Mesendoderm (in vitro differentiated cells): ENCODE measurements around the gene ATCAY.
"Not testable (repeated sequence)": the region's sequence is repeated elsewhere in the genome, so short reads cannot be mapped to it uniquely, and the experiment has no call there.

ENCODE experiments used
- DNase-seq: peaks from one replicate; pipeline ENCODE4 v3.0.0; 2013
- H2AK5ac ChIP-seq: 2 replicates; pipeline ENCODE4 v1.6.1; 2013; ENCODE audit warnings: low read length, inconsistent platforms
- H2BK120ac ChIP-seq: 2 replicates; pipeline ENCODE4 v1.6.1; 2013; ENCODE audit warnings: low read depth, mild to moderate bottlenecking, low read length, moderate library complexity, mixed read lengths
- H2BK15ac ChIP-seq: replicated peaks from 2 replicates; pipeline ENCODE4 v1.6.1; 2013; ENCODE audit warnings: low read depth, mild to moderate bottlenecking, moderate library complexity
- H2BK5ac ChIP-seq: 2 replicates; pipeline ENCODE4 v1.6.1; 2013; ENCODE audit warnings: low read length, inconsistent platforms
- H3K18ac ChIP-seq: 2 replicates; pipeline ENCODE4 v1.6.1; 2013; ENCODE audit warnings: mild to moderate bottlenecking, low read length, mixed read lengths
- H3K23ac ChIP-seq: one replicate; pipeline ENCODE4 v1.6.1; 2013; ENCODE audit warnings: low read length
- H3K27ac ChIP-seq: 2 replicates; pipeline ENCODE4 v1.5.1; 2013; ENCODE audit warnings: low read depth, mild to moderate bottlenecking, inconsistent platforms, low read length, moderate library complexity
- H3K27me3 ChIP-seq: 2 replicates; pipeline ENCODE4 v1.6.1; 2013; ENCODE audit warnings: low read length, control low read depth, mild to moderate bottlenecking, inconsistent platforms; ENCODE audit not compliant: insufficient read depth, poor library complexity
- H3K36me3 ChIP-seq: 2 replicates; pipeline ENCODE4 v1.6.1; 2013; ENCODE audit warnings: low read length, inconsistent platforms; ENCODE audit not compliant: control insufficient read depth, insufficient read depth
- H3K4ac ChIP-seq: one replicate; pipeline ENCODE4 v1.6.1; 2013; ENCODE audit warnings: low read depth, mild to moderate bottlenecking, low read length, moderate library complexity
- H3K4me1 ChIP-seq: 2 replicates; pipeline ENCODE4 v1.6.1; 2013; ENCODE audit warnings: low read depth, low read length, inconsistent platforms; ENCODE audit not compliant: control insufficient read depth
- H3K4me2 ChIP-seq: 2 replicates; pipeline ENCODE4 v1.6.1; 2013; ENCODE audit warnings: low read length
- H3K4me3 ChIP-seq: 2 replicates; pipeline ENCODE4 v1.5.1; 2013; ENCODE audit warnings: mild to moderate bottlenecking, low read length
- H3K56ac ChIP-seq: one replicate; pipeline ENCODE4 v1.6.1; 2013; ENCODE audit warnings: low read length
- H3K79me1 ChIP-seq: 2 replicates; pipeline ENCODE4 v1.6.1; 2013; ENCODE audit warnings: low read length, inconsistent platforms
- H3K79me2 ChIP-seq: 2 replicates; pipeline ENCODE4 v1.6.1; 2013; ENCODE audit warnings: mild to moderate bottlenecking, low read length; ENCODE audit not compliant: control insufficient read depth, insufficient read depth
- H3K9ac ChIP-seq: 2 replicates; pipeline ENCODE4 v1.6.1; 2013; ENCODE audit warnings: low read length, inconsistent platforms
- H4K5ac ChIP-seq: one replicate; pipeline ENCODE4 v1.6.1; 2013; ENCODE audit warnings: low read length
- H4K8ac ChIP-seq: one replicate; pipeline ENCODE4 v1.6.1; 2013; ENCODE audit warnings: low read depth, mild to moderate bottlenecking, control low read depth, low read length, moderate library complexity
- WGBS: extraction: QIAGEN DNeasy Blood & Tissue Kit; methylation state at CpG from one replicate; pipeline ENCODE4 v1.1.7; 2013; ENCODE audit warnings: low lambda C conversion rate, missing lambda C conversion rate; ENCODE audit not compliant: insufficient coverage; ENCODE audit errors: extremely low coverage; 5-methylcytosine and 5-hydroxymethylcytosine counted together

Gene ATCAY

GRCh38 chr19:3938300-3938950, 57.9 kb downstream of the ATCAY start:
- not testable (repeated sequence) for H3K56ac ChIP-seq, H3K4ac ChIP-seq, H3K36me3 ChIP-seq, H3K4me2 ChIP-seq, H3K79me1 ChIP-seq, H2BK5ac ChIP-seq, H2AK5ac ChIP-seq, H3K18ac ChIP-seq, H3K4me1 ChIP-seq, DNase-seq, H4K8ac ChIP-seq, H3K23ac ChIP-seq, H3K4me3 ChIP-seq, H4K5ac ChIP-seq, H3K9ac ChIP-seq, H3K79me2 ChIP-seq, H2BK15ac ChIP-seq, H2BK120ac ChIP-seq, H3K27me3 ChIP-seq, H3K27ac ChIP-seq
- WGBS: no CpG with 5 or more reads among the region's 22 CpGs

GRCh38 chr19:3942790-3943409, 62.4 kb downstream of the ATCAY start:
- no peak overlapping the region for H3K27ac ChIP-seq
- H3K79me1 ChIP-seq: no peaks in the 10 kb centered on the region
- H3K79me2 ChIP-seq: no peaks in the 10 kb centered on the region
- H3K36me3 ChIP-seq: no peaks in the 10 kb centered on the region
- H2BK15ac ChIP-seq: no peak overlapping the region
- no peak overlapping the region for H2AK5ac ChIP-seq
- H3K56ac ChIP-seq: no peak overlapping the region
- no peak overlapping the region for H3K23ac ChIP-seq
- H2BK5ac ChIP-seq: no peak overlapping the region
- no peak overlapping the region for H3K9ac ChIP-seq
- H3K18ac ChIP-seq: no peak overlapping the region
- no peaks in the 10 kb centered on the region for H3K4me1 ChIP-seq
- H4K5ac ChIP-seq: no peak overlapping the region
- DNase-seq: no peak
- H3K4me3 ChIP-seq: no peak overlapping the region
- H3K4me2 ChIP-seq: no peak overlapping the region
- no CpG with 5 or more reads among the region's 8 CpGs for WGBS
- H2BK120ac ChIP-seq: no peak overlapping the region
- H3K4ac ChIP-seq: no peak overlapping the region
- H3K27me3 ChIP-seq: no peaks in the 10 kb centered on the region
- no peak overlapping the region for H4K8ac ChIP-seq

- DNase-seq: no peak
These were observed 63.7 kb downstream of the ATCAY start for GRCh38 chr19:3944018-3944721.

GRCh38 chr19:3945838-3946237, 65.4 kb downstream of the ATCAY start:
- Histone ChIP-seq H2BK15ac (no peak overlapping the region), H3K4ac (no peak overlapping the region), H3K36me3 (no peaks in the 10 kb centered on the region), H4K8ac (no peak overlapping the region), H3K27ac (no peak overlapping the region), H4K5ac (no peak overlapping the region), H3K27me3 (no peaks in the 10 kb centered on the region), H2BK5ac (no peak overlapping the region), H3K18ac (no peak overlapping the region), H3K56ac (no peak overlapping the region), H3K79me2 (no peaks in the 10 kb centered on the region), H3K4me1 (no peaks in the 10 kb centered on the region), H3K9ac (no peak overlapping the region), H3K23ac (no peak overlapping the region), H3K4me2 (no peak overlapping the region), H2AK5ac (no peak overlapping the region), H3K4me3 (no peak overlapping the region), H3K79me1 (no peaks in the 10 kb centered on the region), H2BK120ac (no peak overlapping the region)
- DNase-seq: no peak
- WGBS: no CpG with 5 or more reads among the region's 2 CpGs

More at GRCh38 chr19:3944018-3944721, 63.7 kb downstream of the ATCAY start:
- no peak overlapping the region for H3K56ac ChIP-seq
- no peak overlapping the region for H3K27ac ChIP-seq
- H4K5ac ChIP-seq: no peak overlapping the region
- H3K79me2 ChIP-seq: no peaks in the 10 kb centered on the region
- no peak overlapping the region for H3K9ac ChIP-seq
- H2BK120ac ChIP-seq: no peak overlapping the region
- H3K23ac ChIP-seq: no peak overlapping the region
- H3K18ac ChIP-seq: no peak overlapping the region
- no peak overlapping the region for H3K4ac ChIP-seq
- no peaks in the 10 kb centered on the region for H3K4me1 ChIP-seq
- no peaks in the 10 kb centered on the region for H3K79me1 ChIP-seq
- no peak overlapping the region for H2BK15ac ChIP-seq
- H3K27me3 ChIP-seq: no peaks in the 10 kb centered on the region
- H2AK5ac ChIP-seq: no peak overlapping the region
- H3K4me2 ChIP-seq: no peak overlapping the region
- no peak overlapping the region for H2BK5ac ChIP-seq
- H3K4me3 ChIP-seq: no peak overlapping the region
- no CpG with 5 or more reads among the region's 11 CpGs for WGBS
- no peak overlapping the region for H4K8ac ChIP-seq
- H3K36me3 ChIP-seq: no peaks in the 10 kb centered on the region

- not testable (repeated sequence) for H3K4me3 ChIP-seq, H2BK5ac ChIP-seq, H3K4me1 ChIP-seq, H3K23ac ChIP-seq, H4K8ac ChIP-seq, H3K18ac ChIP-seq, H3K27me3 ChIP-seq, H3K36me3 ChIP-seq, H3K79me2 ChIP-seq, DNase-seq, H3K9ac ChIP-seq, H3K56ac ChIP-seq, H2AK5ac ChIP-seq, H2BK15ac ChIP-seq, H3K4me2 ChIP-seq, H3K79me1 ChIP-seq, H2BK120ac ChIP-seq, H3K27ac ChIP-seq, H4K5ac ChIP-seq, H3K4ac ChIP-seq
- no CpG with 5 or more reads among the region's 15 CpGs for WGBS
These were observed 66.9 kb downstream of the ATCAY start for GRCh38 chr19:3947316-3947933.
